ENCODE results near the gene CALCOCO1. TPM values are rescaled to one million over a fixed set of nuclear protein-coding genes. Genes with fewer than 3 reads are reported as not detected.

CALCOCO1 gene
- total and polyA plus RNA-seq, 2 of the 8 experiments (the other 6 are each of a cell fraction or from before 2014, with no cell fraction given), result 20.3 to 39.3 TPM

DNA sequence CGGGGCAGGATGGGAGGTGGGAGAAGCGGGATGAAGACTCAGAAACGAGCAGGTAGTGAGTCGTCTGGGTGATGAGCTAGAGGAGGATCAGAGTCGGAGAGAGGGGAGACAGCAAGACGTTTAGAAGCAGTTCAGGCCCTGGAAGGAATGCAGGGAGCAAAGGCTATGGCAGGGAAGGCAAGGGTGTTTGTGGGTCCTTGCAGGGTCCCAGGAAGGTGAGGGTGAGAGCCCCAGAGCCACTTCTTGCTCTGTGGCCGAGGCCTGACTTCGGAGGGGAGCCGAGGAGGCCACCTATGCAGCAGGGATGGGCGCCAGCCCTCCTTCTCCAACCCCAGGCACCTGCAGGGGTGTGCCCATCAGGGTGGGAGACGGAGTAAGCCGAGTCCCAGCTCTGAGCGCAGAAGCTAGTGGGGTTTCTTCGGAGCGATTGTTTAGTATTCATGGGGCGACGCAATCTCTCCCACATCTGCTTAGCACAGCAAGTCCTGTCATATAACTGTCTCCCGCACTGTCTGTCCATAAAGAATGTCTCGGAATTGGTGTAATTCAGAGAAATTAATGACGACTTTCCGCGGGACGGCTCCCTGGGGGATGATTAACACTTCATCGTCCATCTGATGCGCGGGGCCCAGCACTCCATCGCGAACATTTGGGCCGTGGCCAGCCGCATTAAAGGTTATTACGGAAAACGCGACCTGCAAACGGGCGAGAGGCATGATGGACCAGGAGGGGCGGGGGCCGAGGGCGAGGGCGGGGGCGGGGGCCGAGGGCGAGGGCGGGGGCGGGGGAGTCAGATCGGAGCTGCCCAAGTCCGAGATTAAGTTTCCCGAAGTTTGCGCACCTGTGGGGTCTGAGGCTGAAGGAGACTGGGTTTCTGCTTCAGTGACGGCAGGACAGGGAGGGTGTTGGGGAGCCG is 12.2 kb upstream of the CALCOCO1 start:
- H2BK120ac ChIP-seq (replicated peaks; ENCODE audit: low read depth, low read length), result no peak overlapping the region
- no peak overlapping the region for H4K91ac ChIP-seq (replicated peaks; ENCODE audit: insufficient read length, low read length)
- H3K4me2 ChIP-seq (ENCODE audit: insufficient read depth in 1 of 2, low read depth in 2 of 2, low read length in 2 of 2), result peak overlapping the region; percentile 73 to 85
- no peak overlapping the region for H3K18ac ChIP-seq (ENCODE audit: extremely low read depth, low read length)
- H2BK15ac ChIP-seq (ENCODE audit: low read length), result no peak overlapping the region
- peaks cover 30 to 73% (median 58%) of the 10 kb centered on the region in 4 experiments for H3K27me3 ChIP-seq (replicated peaks in 1 of 4; ENCODE audit: control insufficient read depth in 3 of 4, extremely low read depth in 1 of 4, insufficient read depth in 3 of 4, low read length in 3 of 4)
- no peak overlapping the region for H2BK20ac ChIP-seq (ENCODE audit: low read length)
- no peak overlapping the region for H3K14ac ChIP-seq (ENCODE audit: insufficient read length)
- H3K9ac ChIP-seq (replicated peaks in 1 of 4; ENCODE audit: extremely low read depth in 1 of 4, low read depth in 3 of 4, low read length in 3 of 4), result no peak overlapping the region
- ChIA-PET POLR2A (ENCODE audit: partially characterized antibody) (interaction anchor here (1.0 to 1.8 kb wide), 7 partner anchors 9 to 64 kb away, joined by 3 to 6 read pairs (median 4); partner anchors contain the start of gene ATP5MC2), CTCF (ENCODE audit: partially characterized antibody) (interaction anchor here (1.1 to 21.0 kb wide), 10 partner anchors 5 to 64 kb away, joined by 3 to 531 read pairs (median 6); partner anchors contain the start of genes ATP5MC2 and CALCOCO1)
- no peak overlapping the region for H2BK5ac ChIP-seq (ENCODE audit: low read depth, low read length)
- no peak overlapping the region for H4K8ac ChIP-seq (ENCODE audit: extremely low read depth, insufficient read depth, low read length)
- H3K36me3 ChIP-seq (ENCODE audit: control insufficient read depth in 2 of 4, insufficient read depth in 4 of 4, low read length in 3 of 4), result no peaks in the 10 kb centered on the region
- peak overlapping the region; percentile 17; the same call in 1 of the 2 replicates for H2BK12ac ChIP-seq (ENCODE audit: low read depth, low read length)
- H3K9me3 ChIP-seq (ENCODE audit: insufficient read depth in 2 of 2, low read depth in 1 of 2, low read length in 1 of 2), result no peaks in the 10 kb centered on the region
- H3K4ac ChIP-seq (replicated peaks; ENCODE audit: insufficient read length, low read depth, low read length), result no peak overlapping the region
- no peaks in the 10 kb centered on the region for H4K20me1 ChIP-seq (replicated peaks in 1 of 2; ENCODE audit: control insufficient read depth in 1 of 2, insufficient read depth in 2 of 2, low read length in 2 of 2)
- H3K4me1 ChIP-seq (replicated peaks in 1 of 4; ENCODE audit: control insufficient read depth in 3 of 4, insufficient read depth in 4 of 4, low read length in 3 of 4), result peaks cover 0 to 13% (median 7%) of the 10 kb centered on the region in 4 experiments; a peak in 5 of 7 replicates
- H3K23me2 ChIP-seq (ENCODE audit: low read depth, low read length), result peaks cover 17% of the 10 kb centered on the region
- FAIRE-seq (no peak), DNase-seq (ENCODE audit: low read depth in 1 of 2, low spot score in 2 of 2) (peak in 1 of 2 experiments; percentile 57)
- H3K23ac ChIP-seq (ENCODE audit: insufficient read length), result no peak overlapping the region
- no peak overlapping the region for H3K27ac ChIP-seq (ENCODE audit: low read depth, low read length)
- H3K4me3 ChIP-seq (ENCODE audit: extremely low read depth in 1 of 4, insufficient read depth in 2 of 4, low read depth in 3 of 4, low read length in 4 of 4), result peak overlapping the region; percentile 58 to 74 (median 65)
- H3K79me1 ChIP-seq (ENCODE audit: low read depth, low read length), result no peaks in the 10 kb centered on the region
- H2AK5ac ChIP-seq (ENCODE audit: low read depth, low read length), result no peak overlapping the region
- H4K5ac ChIP-seq (ENCODE audit: insufficient read length, low read depth, low read length), result no peak overlapping the region
- no peaks in the 10 kb centered on the region for H3K79me2 ChIP-seq (ENCODE audit: control insufficient read depth in 1 of 2, insufficient read depth in 2 of 2, low read length in 2 of 2)
- 8% methylated on average over 36 of the region's 50 CpGs; no CpG with 5 or more reads in 1 of the 2 experiments for WGBS, 2 experiments (ENCODE audit: extremely low coverage in 1 of 2, insufficient coverage in 1 of 2, insufficient read length in 1 of 2, insufficient replicate concordance in 2 of 2, low coverage in 1 of 2, low lambda C conversion rate in 2 of 2, missing lambda C conversion rate in 1 of 2)
- peak overlapping the region; percentile 90 for H2AFZ ChIP-seq (ENCODE audit: low read length)
- H3K56ac ChIP-seq (replicated peaks; ENCODE audit: insufficient read length, low read depth, low read length), result no peak overlapping the region
- TF ChIP-seq RNF2 (IDR thresholded peaks at IDR 0.05; ENCODE audit: borderline replicate concordance, low read depth, low read length, missing control alignments, poor library complexity, severe bottlenecking) (no peak), KDM4A (IDR thresholded peaks at IDR 0.05; ENCODE audit: low read depth, low read length, severe bottlenecking) (peak; percentile 7), POLR2A (IDR thresholded peaks at IDR 0.05; ENCODE audit: control extremely low read depth in 1 of 2, low read depth in 2 of 2, low read length in 2 of 2) (no peak), YY1 (IDR thresholded peaks at IDR 0.05; ENCODE audit: low read depth, low read length) (no peak), ATF2 (IDR thresholded peaks at IDR 0.05; ENCODE audit: low read length) (no peak), SIN3A (conservative IDR thresholded peaks at IDR 0.05 in 1 of 2, IDR thresholded peaks at IDR 0.05 in 1 of 2; ENCODE audit: low read depth in 1 of 2, low read length in 2 of 2) (no peak), JUN (IDR thresholded peaks at IDR 0.05; ENCODE audit: low read depth, low read length) (no peak)
- TF ChIP-seq, protein P1, sequence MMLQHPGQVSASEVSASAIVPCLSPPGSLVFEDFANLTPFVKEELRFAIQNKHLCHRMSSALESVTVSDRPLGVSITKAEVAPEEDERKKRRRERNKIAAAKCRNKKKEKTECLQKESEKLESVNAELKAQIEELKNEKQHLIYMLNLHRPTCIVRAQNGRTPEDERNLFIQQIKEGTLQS (IDR thresholded peaks at IDR 0.05; ENCODE audit: insufficient read depth, low read depth, low read length), result no peak
